K562 (cell line): ENCODE data around the gene VRK3. TPM values are rescaled to one million over a fixed set of nuclear protein-coding genes. Genes with fewer than 3 reads are reported as not detected.

Experiments used
- CBX5 ChIP-seq: IDR thresholded peaks from 2 replicates; pipeline ENCODE4 v1.6.1; 2014; ENCODE audit warnings: low read depth, borderline replicate concordance
- DACH1 ChIP-seq: fragments of 450-650 bp; IDR thresholded peaks from 2 replicates; pipeline ENCODE4 v1.6.1; 2018; ENCODE audit not compliant: partially characterized antibody
- HMG20B ChIP-seq: fragments of 250-450 bp; sonication (Bioruptor Pico); IDR thresholded peaks from 2 replicates; pipeline ENCODE4 v1.5.0; 2021; ENCODE audit warnings: mild to moderate bottlenecking
- HNRNPH1 ChIP-seq: fragments of 200-400 bp; formaldehyde crosslinking; optimal IDR thresholded peaks from 2 replicates; pipeline ENCODE3; 2017; ENCODE audit warnings: low read depth, mild to moderate bottlenecking, low read length, moderate library complexity
- PURB ChIP-seq: sonication (generic); formaldehyde crosslinking; IDR thresholded peaks from 2 replicates; pipeline ENCODE4 v1.9.0; 2021; ENCODE audit warnings: low read depth, mild to moderate bottlenecking, missing genetic modification reagents
- RBM25 ChIP-seq: fragments of 200-400 bp; formaldehyde crosslinking; IDR thresholded peaks from 2 replicates; pipeline ENCODE4 v1.6.1; 2018; ENCODE audit warnings: low read length, low read depth, moderate library complexity; ENCODE audit not compliant: severe bottlenecking
- TEAD4 ChIP-seq, 2 experiments: sonication (generic) in 1 of 2; formaldehyde crosslinking in 1 of 2; IDR thresholded peaks; 2 replicates each; pipeline versions ENCODE4 v1.6.1 to v1.8.0; 2012 to 2022; ENCODE audit warnings: borderline replicate concordance in 1 of 2, inconsistent platforms in 1 of 2, low read length in 1 of 2, mild to moderate bottlenecking in 1 of 2, missing genetic modification reagents in 1 of 2
- ZBTB33 ChIP-seq: sonication (generic); formaldehyde crosslinking; IDR thresholded peaks from 2 replicates; pipeline ENCODE4 v1.8.1; 2023; ENCODE audit warnings: mild to moderate bottlenecking, missing genetic modification reagents
- ZNF311 ChIP-seq: fragments of 250-450 bp; sonication (Bioruptor Pico); IDR thresholded peaks from 2 replicates; pipeline ENCODE4 v1.4.0; 2020; ENCODE audit warnings: mild to moderate bottlenecking, moderate library complexity
- polyA plus RNA-seq, 8 experiments: library from polyadenylated mRNA; depleted of rRNA in 4 of 8; stranded (reverse) in 5 of 8; unstranded in 3 of 8; fragments of >200 nt; fragmentation: Nextera tagmentation in 2 of 8; fragmentation: Illumina TruSeq in 1 of 8; extraction: Ambion mirVana in 2 of 8; extraction: Trizol in 1 of 8; gene quantifications; 2 replicates each; pipeline versions ENCODE4 v1.2.1 to v1.2.3, GENCODE V29; 2011 to 2014; ENCODE audit warnings: inconsistent platforms in 1 of 8, missing spikeins in 1 of 8
- total RNA-seq, 7 experiments: library from RNA; depleted of rRNA in 6 of 7; stranded (reverse); fragments of >200 nt in 6 of 7; fragmentation: Illumina TruSeq in 2 of 7; extraction: Trizol in 2 of 7; gene quantifications; 2 replicates each; pipeline versions ENCODE4 v1.2.1 to v1.2.3, GENCODE V29; 2011 to 2021; ENCODE audit warnings: low replicate concordance in 1 of 7
- TF ChIP-seq, protein P1 (sequence below): IDR thresholded peaks from 2 replicates; pipeline ENCODE4 v1.6.1; 2016; ENCODE audit warnings: missing genetic modification characterization, missing compliant biosample characterization
- TF ChIP-seq, protein P2 (sequence below): fragments of 250-450 bp; sonication (Bioruptor Pico); IDR thresholded peaks from 2 replicates; pipeline ENCODE4 v1.5.0; 2021; ENCODE audit warnings: mild to moderate bottlenecking, moderate library complexity

Gene VRK3
- total and polyA plus RNA-seq, 9 of the 15 experiments (the other 6 are each of a cell fraction or from before 2014, with no cell fraction given), result 25.6 to 94.3 (median 42.9) TPM

- TF ChIP-seq TEAD4 (IDR thresholded peaks at IDR 0.05; ENCODE audit: low read length) (0 out of 2 replicates have a peak, but pooled peaks have one; percentile 14), TEAD4 (CRISPR knock-in tag; IDR thresholded peaks at IDR 0.05; ENCODE audit: borderline replicate concordance) (no peak), PURB (CRISPR knock-in tag) (no peak), HMG20B (CRISPR knock-in tag) (no peak), HNRNPH1 (no peak), RBM25 (peak; percentile 48), ZBTB33 (no peak), DACH1 (no peak), CBX5 (0 out of 2 replicates have a peak, but pooled peaks have one; percentile 57), ZNF311 (CRISPR knock-in tag) (no peak)
- TF ChIP-seq, protein P1, sequence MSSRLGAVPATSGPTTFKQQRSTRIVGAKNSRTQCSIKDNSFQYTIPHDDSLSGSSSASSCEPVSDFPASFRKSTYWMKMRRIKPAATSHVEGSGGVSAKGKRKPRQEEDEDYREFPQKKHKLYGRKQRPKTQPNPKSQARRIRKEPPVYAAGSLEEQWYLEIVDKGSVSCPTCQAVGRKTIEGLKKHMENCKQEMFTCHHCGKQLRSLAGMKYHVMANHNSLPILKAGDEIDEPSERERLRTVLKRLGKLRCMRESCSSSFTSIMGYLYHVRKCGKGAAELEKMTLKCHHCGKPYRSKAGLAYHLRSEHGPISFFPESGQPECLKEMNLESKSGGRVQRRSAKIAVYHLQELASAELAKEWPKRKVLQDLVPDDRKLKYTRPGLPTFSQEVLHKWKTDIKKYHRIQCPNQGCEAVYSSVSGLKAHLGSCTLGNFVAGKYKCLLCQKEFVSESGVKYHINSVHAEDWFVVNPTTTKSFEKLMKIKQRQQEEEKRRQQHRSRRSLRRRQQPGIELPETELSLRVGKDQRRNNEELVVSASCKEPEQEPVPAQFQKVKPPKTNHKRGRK, result no peak
- TF ChIP-seq, protein P2, sequence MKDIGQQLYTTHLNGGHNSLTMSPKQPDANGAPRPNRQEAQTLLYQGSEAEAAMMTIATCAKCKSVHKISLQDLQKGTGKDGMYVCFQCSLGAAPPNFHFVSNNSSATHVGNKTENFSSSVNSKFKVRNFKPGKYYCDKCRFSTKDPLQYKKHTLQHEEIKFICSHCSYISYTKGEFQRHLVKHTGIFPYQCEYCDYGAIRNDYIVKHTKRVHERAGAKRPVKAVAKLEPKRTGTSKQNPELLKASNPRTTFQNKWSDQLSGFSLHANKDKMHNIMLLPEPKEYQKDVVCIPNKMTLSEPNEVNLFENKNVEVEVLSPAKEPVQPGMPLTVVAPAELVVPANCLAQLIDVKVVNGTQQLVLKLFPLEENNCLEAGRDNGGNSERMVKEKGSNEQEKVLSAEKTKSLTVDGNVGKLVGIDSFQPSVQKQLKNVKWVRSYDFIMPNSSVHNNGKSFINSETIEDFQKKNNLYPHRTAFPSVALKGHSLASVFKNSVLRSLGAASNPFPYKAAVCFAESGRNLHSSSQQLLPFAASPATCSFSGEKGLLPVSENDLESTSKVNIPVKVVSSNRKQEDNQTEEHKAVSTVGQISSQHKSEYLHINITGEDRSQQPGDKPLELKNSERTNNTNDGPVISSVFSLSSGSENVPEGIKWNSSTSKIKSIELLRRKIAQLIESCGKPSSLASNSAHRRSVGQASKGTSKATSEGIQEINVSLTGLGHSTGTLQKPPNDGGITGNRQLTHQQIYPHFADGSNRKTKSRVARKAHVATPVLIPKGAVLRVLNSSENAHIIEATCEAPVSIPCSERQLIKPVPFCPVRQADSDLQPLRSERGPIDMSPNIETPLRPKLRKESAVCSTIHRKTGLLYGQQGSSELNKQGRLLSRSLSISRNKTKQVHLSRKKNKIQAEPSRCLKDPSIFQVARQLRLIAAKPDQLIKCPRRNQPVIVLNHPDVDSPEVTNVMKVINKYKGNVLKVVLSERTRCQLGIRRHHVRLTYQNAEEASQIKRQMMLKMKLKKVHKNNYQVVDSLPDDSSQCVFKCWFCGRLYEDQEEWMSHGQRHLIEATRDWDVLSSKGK (CRISPR knock-in tag), result no peak
These were observed 19.8 kb upstream of the VRK3 start (continued) for GRCh38 chr19:50044922-50045321.
